Retinal pigment epithelial cell (primary cell): ENCODE results near the gene SAMSN1.

Experiments
- DNase-seq: peaks from one replicate; pipeline ENCODE4 v3.0.0-alpha.2; 2010; ENCODE audit warnings: low read depth
- H3K4me3 ChIP-seq: 2 replicates; pipeline ENCODE4 v1.5.1; 2011; ENCODE audit warnings: mild to moderate bottlenecking, low read length, control low read depth, moderate library complexity
- TF ChIP-seq, protein P1 (sequence below): conservative IDR thresholded peaks from 2 replicates; pipeline ENCODE4 v1.5.1; 2011; ENCODE audit warnings: low read depth, low read length, control low read depth, inconsistent platforms

The SAMSN1 gene

DNA sequence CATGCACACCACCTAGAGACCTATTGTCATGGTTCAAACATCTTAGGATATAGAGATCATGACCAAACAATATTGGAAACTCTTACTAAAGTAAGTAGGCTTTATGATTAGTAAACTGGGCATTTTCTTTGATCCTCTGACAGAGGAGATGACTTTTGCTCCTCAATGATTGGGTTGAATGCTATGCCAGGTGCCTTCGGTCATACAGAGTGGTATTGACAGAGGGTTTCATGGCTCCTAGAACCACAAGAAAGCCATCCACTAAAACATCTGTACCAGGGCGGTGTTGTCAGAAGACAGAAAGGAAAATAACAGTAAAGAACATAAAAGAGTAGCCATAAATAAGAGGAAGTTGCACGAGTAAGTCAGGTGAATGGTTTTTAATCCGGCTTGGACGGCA is 20.8 kb upstream of the SAMSN1 start:
- H3K4me3 ChIP-seq = no peak overlapping the region
- DNase-seq = no peak
- TF ChIP-seq, protein P1, sequence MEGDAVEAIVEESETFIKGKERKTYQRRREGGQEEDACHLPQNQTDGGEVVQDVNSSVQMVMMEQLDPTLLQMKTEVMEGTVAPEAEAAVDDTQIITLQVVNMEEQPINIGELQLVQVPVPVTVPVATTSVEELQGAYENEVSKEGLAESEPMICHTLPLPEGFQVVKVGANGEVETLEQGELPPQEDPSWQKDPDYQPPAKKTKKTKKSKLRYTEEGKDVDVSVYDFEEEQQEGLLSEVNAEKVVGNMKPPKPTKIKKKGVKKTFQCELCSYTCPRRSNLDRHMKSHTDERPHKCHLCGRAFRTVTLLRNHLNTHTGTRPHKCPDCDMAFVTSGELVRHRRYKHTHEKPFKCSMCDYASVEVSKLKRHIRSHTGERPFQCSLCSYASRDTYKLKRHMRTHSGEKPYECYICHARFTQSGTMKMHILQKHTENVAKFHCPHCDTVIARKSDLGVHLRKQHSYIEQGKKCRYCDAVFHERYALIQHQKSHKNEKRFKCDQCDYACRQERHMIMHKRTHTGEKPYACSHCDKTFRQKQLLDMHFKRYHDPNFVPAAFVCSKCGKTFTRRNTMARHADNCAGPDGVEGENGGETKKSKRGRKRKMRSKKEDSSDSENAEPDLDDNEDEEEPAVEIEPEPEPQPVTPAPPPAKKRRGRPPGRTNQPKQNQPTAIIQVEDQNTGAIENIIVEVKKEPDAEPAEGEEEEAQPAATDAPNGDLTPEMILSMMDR = no peak

DNA sequence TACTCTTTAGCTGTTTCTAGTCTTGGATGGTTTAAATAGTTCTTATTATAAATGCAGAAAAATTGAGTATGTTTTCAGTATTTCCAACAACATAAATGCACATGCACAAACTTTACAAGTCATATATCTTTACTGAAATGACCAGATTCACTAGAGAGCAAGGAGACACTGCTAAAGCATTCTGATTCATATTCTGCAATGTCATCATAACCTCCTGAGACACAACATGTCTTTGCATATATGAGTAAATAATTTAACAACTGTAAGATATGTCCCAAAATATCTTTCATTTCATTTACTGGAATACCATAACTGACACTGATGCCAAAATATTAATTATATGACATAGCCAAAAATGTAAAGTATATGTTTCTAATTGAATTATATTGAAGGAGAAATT is 16.8 kb upstream of the SAMSN1 start:
- no peak for DNase-seq
- no peak overlapping the region for H3K4me3 ChIP-seq
- TF ChIP-seq, protein P1 = no peak

DNA sequence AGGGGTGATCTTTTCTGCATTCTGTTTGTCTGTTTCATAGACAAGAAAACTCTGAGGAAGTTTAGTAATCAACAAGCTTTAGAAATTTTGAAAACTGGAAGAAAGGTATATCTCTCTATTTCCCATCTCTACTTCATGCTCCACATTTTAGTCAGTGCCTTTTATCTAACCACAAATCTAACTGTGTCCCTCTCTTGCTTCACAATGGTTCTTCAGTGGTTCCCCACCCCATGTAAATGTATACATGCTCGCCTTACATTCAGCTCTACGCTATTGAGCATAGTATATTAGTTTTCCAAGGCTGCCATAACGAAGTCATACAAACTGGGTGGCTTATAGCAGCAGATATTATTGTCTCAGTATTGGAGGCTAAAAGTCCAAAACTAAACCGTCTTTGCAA is 14.4 kb upstream of the SAMSN1 start:
- TF ChIP-seq, protein P1 = no peak
- DNase-seq = no peak

DNA sequence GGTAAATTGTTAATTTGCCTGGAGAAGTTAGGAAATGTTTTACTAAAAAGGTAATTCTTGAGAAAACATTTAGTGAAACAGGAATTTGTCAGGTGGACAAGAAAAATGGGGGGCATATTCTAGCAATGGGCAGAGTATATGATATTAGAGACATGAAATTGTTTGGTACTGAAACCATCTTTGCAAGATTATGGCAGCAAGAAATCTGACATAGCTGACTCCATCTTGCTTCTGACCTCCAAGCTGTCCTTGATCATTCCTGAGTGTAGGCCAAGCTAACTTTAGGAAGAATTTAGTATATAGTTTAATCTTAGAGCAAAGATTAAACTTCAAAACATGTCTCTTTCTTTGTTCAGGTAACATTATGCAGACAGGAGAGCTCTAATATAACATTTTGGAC is 14.0 kb upstream of the SAMSN1 start:
- H3K4me3 ChIP-seq = no peak overlapping the region
- TF ChIP-seq, protein P1 = no peak
- DNase-seq = no peak

More for the DNA sequence above, 14.4 kb upstream of the SAMSN1 start:
- H3K4me3 ChIP-seq = no peak overlapping the region

DNA sequence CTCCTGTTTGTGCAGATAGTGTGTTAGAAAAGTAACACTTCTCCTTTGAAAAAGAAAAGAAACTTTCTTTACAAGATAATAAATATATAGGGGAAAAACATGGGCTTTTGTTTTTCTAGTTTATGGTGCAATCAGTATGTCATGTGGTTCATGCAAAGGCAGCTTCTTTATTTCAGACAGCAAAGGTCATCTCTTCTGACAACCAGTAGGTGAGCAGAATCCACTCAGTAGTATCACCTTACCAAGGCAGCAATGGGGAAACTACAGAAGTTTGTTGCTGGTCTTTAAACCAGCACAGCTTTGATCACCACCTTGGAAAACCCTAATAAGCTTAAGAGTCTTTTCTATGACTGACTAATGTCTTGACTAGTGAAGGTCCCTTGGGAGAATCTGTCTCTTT is 13.0 kb upstream of the SAMSN1 start:
- TF ChIP-seq, protein P1 = no peak
- no peak overlapping the region for H3K4me3 ChIP-seq
- no peak for DNase-seq

DNA sequence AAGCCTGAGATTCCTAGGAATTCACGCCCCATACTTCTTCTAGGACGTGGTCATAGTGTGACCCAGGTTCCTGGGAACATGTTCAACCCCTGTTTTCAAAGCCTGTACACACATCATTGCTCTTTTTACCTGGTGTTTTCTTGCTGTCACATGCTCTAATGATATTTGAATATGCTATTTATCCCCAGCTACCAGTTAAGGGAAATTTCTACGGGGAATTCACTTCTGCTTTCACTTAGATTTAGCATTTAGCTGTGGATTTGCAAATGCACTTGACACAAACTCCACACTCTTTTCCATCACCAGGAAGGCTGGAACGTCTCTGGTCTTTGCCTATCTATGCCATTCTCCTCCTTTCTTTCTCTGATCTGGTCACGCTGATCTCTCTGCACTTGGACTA is 11.3 kb upstream of the SAMSN1 start:
- DNase-seq = no peak
- no peak overlapping the region for H3K4me3 ChIP-seq
- TF ChIP-seq, protein P1 = no peak

DNA sequence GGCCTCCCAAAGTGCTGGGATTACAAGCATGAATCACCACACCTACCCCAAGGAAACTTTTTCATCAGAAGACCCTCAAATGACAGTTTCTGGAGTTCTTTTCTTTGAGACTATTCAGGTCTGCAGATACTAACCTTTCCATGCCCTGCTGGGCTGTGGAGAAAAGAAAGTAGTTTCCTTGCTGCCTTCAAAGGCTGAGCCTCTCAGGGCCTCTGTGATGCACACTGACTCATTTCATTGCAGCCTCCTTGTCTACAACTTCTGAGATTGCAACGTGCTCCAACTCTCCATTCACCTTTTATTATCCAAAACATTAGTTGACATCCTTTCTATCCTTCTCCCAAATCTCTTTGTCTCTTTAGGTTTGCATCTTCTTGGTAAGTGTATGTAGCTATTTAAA is 8.8 kb upstream of the SAMSN1 start:
- H3K4me3 ChIP-seq = no peak overlapping the region
- DNase-seq = no peak
- TF ChIP-seq, protein P1 = no peak
